ENCODE measurements around the gene MPP7.

DNA sequence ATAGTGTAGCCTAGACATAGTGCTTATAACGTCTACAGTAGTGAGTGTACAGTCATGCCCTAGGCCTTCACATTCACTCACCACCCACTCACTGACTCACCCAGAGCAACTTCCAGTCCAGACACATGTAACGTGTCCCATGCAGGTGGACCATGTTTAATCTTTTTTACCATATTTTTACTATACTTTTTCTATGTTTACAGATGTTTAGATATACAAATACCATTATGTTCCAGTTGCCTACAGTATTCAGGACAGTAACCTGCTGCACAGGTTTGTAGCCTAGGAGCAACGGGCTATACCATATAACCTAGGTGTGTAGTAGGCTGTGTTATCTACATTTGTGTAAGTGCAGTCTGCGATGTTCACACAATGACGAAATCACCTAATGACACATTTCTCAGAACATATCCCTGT lies 11.0 kb downstream of the MPP7 start:
- TF ChIP-seq POLR2A (IDR thresholded peaks at IDR 0.05; ENCODE audit: low read depth, low read length) (no peak), POLR2AphosphoS5 (IDR thresholded peaks at IDR 0.05; ENCODE audit: low read depth, low read length) (no peak), TAF1 (IDR thresholded peaks at IDR 0.05; ENCODE audit: low read depth, low read length) (no peak), SPI1 (IDR thresholded peaks at IDR 0.05; ENCODE audit: low read depth, low read length) (no peak), PAX5 (IDR thresholded peaks at IDR 0.05; ENCODE audit: insufficient read depth, low read length, severe bottlenecking) (no peak)

Data from GM12891 (cell line).